Liver (tissue), 9 donors: Measurements from ENCODE around the gene CRYBB3. TPM values are rescaled to one million over a fixed set of nuclear protein-coding genes. Genes with fewer than 3 reads are reported as not detected.
A peak's percentile ranks its signal among the peaks of the same experiment; 100 is the strongest.

ENCODE experiments used
- DNase-seq: peaks from one replicate; pipeline ENCODE4 v3.0.0-alpha.2; 2017; ENCODE audit warnings: low spot score
- H3K27ac ChIP-seq, 2 donors: one replicate each; pipeline ENCODE4 v1.7.0; 2013; ENCODE audit warnings: inconsistent platforms in 2 of 2, low read length in 2 of 2, control low read depth in 1 of 2, low read depth in 1 of 2, mild to moderate bottlenecking in 1 of 2
- H3K27me3 ChIP-seq, 4 donors: one replicate each; pipeline versions ENCODE4 v1.6.1 to v1.7.0; 2013; ENCODE audit warnings: low read length in 3 of 4, inconsistent platforms in 1 of 4, mild to moderate bottlenecking in 1 of 4, moderate library complexity in 1 of 4; ENCODE audit not compliant: control insufficient read depth in 4 of 4, insufficient read depth in 4 of 4
- H3K36me3 ChIP-seq, 4 donors: one replicate each; pipeline versions ENCODE4 v1.6.1 to v1.7.0; 2013; ENCODE audit warnings: low read length in 3 of 4, mild to moderate bottlenecking in 3 of 4, low read depth in 1 of 4, moderate library complexity in 1 of 4; ENCODE audit not compliant: control insufficient read depth in 4 of 4, insufficient read depth in 3 of 4
- H3K4me1 ChIP-seq, 4 donors: one replicate each; pipeline versions ENCODE4 v1.6.1 to v1.7.0; 2013; ENCODE audit warnings: low read length in 3 of 4, mild to moderate bottlenecking in 3 of 4, moderate library complexity in 1 of 4; ENCODE audit not compliant: control insufficient read depth in 4 of 4, insufficient read depth in 4 of 4
- H3K4me3 ChIP-seq, 3 donors: one replicate each; pipeline versions ENCODE4 v1.6.1 to v1.7.0; 2013; ENCODE audit warnings: low read length in 3 of 3, control low read depth in 1 of 3, low read depth in 1 of 3, mild to moderate bottlenecking in 1 of 3
- H3K9ac ChIP-seq, 2 donors: one replicate each; pipeline ENCODE4 v1.7.0; 2013; ENCODE audit warnings: low read length in 2 of 2, mild to moderate bottlenecking in 2 of 2, moderate library complexity in 2 of 2, control low read depth in 1 of 2, low read depth in 1 of 2
- H3K9me3 ChIP-seq, 4 donors: one replicate each; pipeline versions ENCODE4 v1.6.1 to v1.7.0; 2013; ENCODE audit warnings: low read length in 3 of 4; ENCODE audit not compliant: control insufficient read depth in 4 of 4
- CTCF ChIP-seq: fragments of 150-350 bp; IDR thresholded peaks from 2 replicates; pipeline ENCODE4 v1.5.1; 2017; ENCODE audit warnings: improper control_type of control experiment, low read depth, low read length; ENCODE audit not compliant: missing input control
- EGR1 ChIP-seq, 2 donors: IDR thresholded peaks; 2 replicates each; pipeline ENCODE4 v1.6.1; 2016 to 2018; ENCODE audit warnings: antibody characterized with exemption in 2 of 2, low read depth in 2 of 2
- FOXA2 ChIP-seq: IDR thresholded peaks from 2 replicates; pipeline ENCODE4 v1.6.1; 2016; ENCODE audit warnings: antibody characterized with exemption
- GABPA ChIP-seq, 2 donors: IDR thresholded peaks in 1 of 2; conservative IDR thresholded peaks in 1 of 2; 2 replicates each; pipeline ENCODE4 v1.6.1; 2016; ENCODE audit warnings: antibody characterized with exemption in 2 of 2, mild to moderate bottlenecking in 1 of 2, moderate library complexity in 1 of 2
- HNF4A ChIP-seq, 2 donors: conservative IDR thresholded peaks; 2 replicates each; pipeline ENCODE4 v1.6.1; 2016; ENCODE audit warnings: antibody characterized with exemption in 2 of 2, mild to moderate bottlenecking in 2 of 2
- JUND ChIP-seq, 2 donors: IDR thresholded peaks; 2 replicates each; pipeline ENCODE4 v1.6.1; 2016; ENCODE audit warnings: antibody characterized with exemption in 2 of 2
- MAX ChIP-seq: IDR thresholded peaks from 2 replicates; pipeline ENCODE4 v1.6.1; 2016; ENCODE audit warnings: antibody characterized with exemption
- NR2F2 ChIP-seq: IDR thresholded peaks from 2 replicates; pipeline ENCODE4 v1.6.1; 2016; ENCODE audit warnings: antibody characterized with exemption
- RAD21 ChIP-seq, 2 donors: IDR thresholded peaks; 2 replicates each; pipeline ENCODE4 v1.6.1; 2016; ENCODE audit warnings: antibody characterized with exemption in 2 of 2, mild to moderate bottlenecking in 2 of 2
- SP1 ChIP-seq: IDR thresholded peaks from 2 replicates; pipeline ENCODE4 v1.6.1; 2018; ENCODE audit warnings: antibody characterized with exemption, mild to moderate bottlenecking
- TAF1 ChIP-seq: conservative IDR thresholded peaks from 2 replicates; pipeline ENCODE4 v1.6.1; 2016; ENCODE audit warnings: antibody characterized with exemption, mild to moderate bottlenecking
- YY1 ChIP-seq: IDR thresholded peaks from 2 replicates; pipeline ENCODE4 v1.6.1; 2016; ENCODE audit warnings: antibody characterized with exemption, mild to moderate bottlenecking
- ZBTB33 ChIP-seq: IDR thresholded peaks from 2 replicates; pipeline ENCODE4 v1.6.1; 2016; ENCODE audit warnings: antibody characterized with exemption
- WGBS: extraction: QIAGEN DNeasy Blood & Tissue Kit; methylation state at CpG from one replicate; pipeline ENCODE4 v1.1.7; 2013; 5-methylcytosine and 5-hydroxymethylcytosine counted together
- polyA plus RNA-seq, 2 donors: library from polyadenylated mRNA; stranded (reverse) in 1 of 2; unstranded in 1 of 2; fragments of 200-250 nt in 1 of 2; fragments of >200 nt in 1 of 2; fragmentation: Nextera tagmentation in 1 of 2; extraction: Ambion mirVana in 1 of 2; gene quantifications; one replicate each; pipeline versions ENCODE4 v1.2.1 to v1.2.3, GENCODE V29; 2013 to 2015
- total RNA-seq, 2 donors: library from RNA; depleted of rRNA; stranded (reverse); fragments of >200 nt; gene quantifications; one replicate each; pipeline ENCODE4 v1.2.3, GENCODE V29; 2014
- TF ChIP-seq, protein P1 (sequence below): IDR thresholded peaks from 2 replicates; pipeline ENCODE4 v1.6.1; 2016; ENCODE audit warnings: antibody characterized with exemption
- donor health status: healthy.
- donor health status: healthy.
- donor health status: healthy.
- donor health status: healthy.
- donor health status: healthy.

Gene CRYBB3
- total and polyA plus RNA-seq, 4 donors = 0.25 to 0.38 TPM; not detected in 2

DNA sequence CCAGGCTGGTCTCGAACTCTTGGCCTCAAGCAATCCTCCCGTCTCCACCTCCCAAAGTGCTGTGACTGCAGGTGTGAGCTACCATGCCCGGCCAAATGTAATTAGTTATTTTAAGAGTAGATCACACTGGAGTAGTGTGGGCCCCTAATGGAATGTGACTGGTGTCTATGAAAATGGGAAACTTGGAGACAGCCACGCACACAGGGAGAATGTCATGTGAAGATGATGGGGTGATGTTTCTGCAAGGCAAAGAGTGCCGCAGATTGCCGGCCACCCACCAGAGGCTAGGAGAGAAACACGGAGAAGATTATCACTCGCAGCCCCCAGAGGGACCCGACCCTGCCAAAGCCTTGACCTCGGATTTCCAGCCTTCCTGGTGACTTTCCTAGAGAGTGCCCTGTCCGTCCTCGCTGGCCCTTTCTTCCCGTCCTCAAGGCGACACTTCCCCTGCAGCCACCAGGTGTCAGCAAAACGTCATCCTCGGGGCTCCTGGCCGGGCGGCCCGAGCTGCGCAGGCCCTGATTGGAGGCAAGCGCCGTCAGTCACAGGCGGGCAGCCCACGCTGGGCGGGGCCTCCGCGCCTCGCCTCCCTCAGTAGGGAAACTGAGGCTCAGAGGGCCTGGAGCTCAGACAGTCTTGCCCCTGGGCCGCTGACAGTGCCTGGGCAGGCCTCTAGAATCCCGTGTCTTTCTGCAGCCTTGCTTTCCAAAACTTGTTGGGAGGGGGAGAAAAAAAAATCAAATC, 36.1 kb downstream of the CRYBB3 start:
- no peaks in the 10 kb centered on the region for H3K9me3 ChIP-seq
- H3K4me1 ChIP-seq = peaks cover 0 to 2% (median 0%) of the 10 kb centered on the region in 4 donors
- H3K27me3 ChIP-seq = no peaks in the 10 kb centered on the region
- no peak for TF ChIP-seq JUND (IDR thresholded peaks at IDR 0.05)
- no peak for TF ChIP-seq EGR1 (IDR thresholded peaks at IDR 0.05; ENCODE audit: low read depth in 2 of 2)
- TF ChIP-seq RAD21 (IDR thresholded peaks at IDR 0.05) = peak; percentile 85
- no peak for TF ChIP-seq MAX
- TF ChIP-seq SP1 = peak; percentile 20
- TF ChIP-seq GABPA (IDR thresholded peaks at IDR 0.05 in 1 of 2, conservative IDR thresholded peaks at IDR 0.05 in 1 of 2) = no peak
- TF ChIP-seq TAF1 = no peak
- TF ChIP-seq NR2F2 = no peak
- TF ChIP-seq CTCF = peak; percentile 69
- WGBS = 15% methylated on average over 30 of the region's 30 CpGs
- H3K36me3 ChIP-seq = no peaks in the 10 kb centered on the region
- DNase-seq = peak; percentile 75
- H3K27ac ChIP-seq = no peak overlapping the region
- H3K4me3 ChIP-seq = no peak overlapping the region
- H3K9ac ChIP-seq = no peak overlapping the region

DNA sequence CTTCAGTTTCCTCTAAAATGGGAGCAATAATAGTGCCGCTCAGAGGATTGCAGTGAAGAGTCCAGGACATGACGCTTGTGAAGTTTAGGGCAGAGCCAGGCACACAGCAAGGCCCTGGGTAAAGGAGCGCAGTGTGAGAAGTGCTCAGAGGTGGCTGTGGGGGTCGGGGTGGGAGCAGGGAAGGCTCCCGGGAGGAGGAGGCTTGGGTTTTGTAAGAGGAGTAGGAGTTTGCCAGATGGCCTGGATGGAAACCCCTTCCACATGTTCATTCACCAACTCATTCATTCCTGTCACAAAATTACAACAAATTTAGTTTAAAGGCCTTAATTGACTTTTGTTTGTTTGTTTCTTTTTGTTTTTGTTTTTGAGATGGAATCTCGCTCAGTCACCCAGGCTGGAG, 36.8 kb downstream of the CRYBB3 start:
- TF ChIP-seq, protein P1, sequence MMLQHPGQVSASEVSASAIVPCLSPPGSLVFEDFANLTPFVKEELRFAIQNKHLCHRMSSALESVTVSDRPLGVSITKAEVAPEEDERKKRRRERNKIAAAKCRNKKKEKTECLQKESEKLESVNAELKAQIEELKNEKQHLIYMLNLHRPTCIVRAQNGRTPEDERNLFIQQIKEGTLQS = no peak
- TF ChIP-seq HNF4A (conservative IDR thresholded peaks at IDR 0.05) (no peak), GABPA (IDR thresholded peaks at IDR 0.05 in 1 of 2, conservative IDR thresholded peaks at IDR 0.05 in 1 of 2) (no peak), JUND (IDR thresholded peaks at IDR 0.05) (no peak), EGR1 (IDR thresholded peaks at IDR 0.05; ENCODE audit: low read depth in 2 of 2) (no peak), YY1 (no peak), RAD21 (IDR thresholded peaks at IDR 0.05) (no peak), SP1 (no peak), FOXA2 (no peak), ZBTB33 (no peak)
- Histone ChIP-seq H3K4me1 (peaks cover 0 to 2% (median 0%) of the 10 kb centered on the region in 4 donors), H3K9me3 (no peaks in the 10 kb centered on the region), H3K27ac (no peak overlapping the region), H3K4me3 (no peak overlapping the region), H3K36me3 (no peaks in the 10 kb centered on the region), H3K9ac (no peak overlapping the region), H3K27me3 (no peaks in the 10 kb centered on the region)
- DNase-seq = no peak
- WGBS = 90% methylated on average over 6 of the region's 6 CpGs
